Measurements from ENCODE around the gene RNPEPL1. TPM values are rescaled to one million over a fixed set of nuclear protein-coding genes. Genes with fewer than 3 reads are reported as not detected.
A peak's percentile ranks its signal among the peaks of the same experiment; 100 is the strongest.

The RNPEPL1 gene
- total and polyA plus RNA-seq, 10 of the 15 experiments (the other 5 are each of a cell fraction or from before 2014, with no cell fraction given), result 0.24 to 49.5 (median 6.8) TPM

DNA sequence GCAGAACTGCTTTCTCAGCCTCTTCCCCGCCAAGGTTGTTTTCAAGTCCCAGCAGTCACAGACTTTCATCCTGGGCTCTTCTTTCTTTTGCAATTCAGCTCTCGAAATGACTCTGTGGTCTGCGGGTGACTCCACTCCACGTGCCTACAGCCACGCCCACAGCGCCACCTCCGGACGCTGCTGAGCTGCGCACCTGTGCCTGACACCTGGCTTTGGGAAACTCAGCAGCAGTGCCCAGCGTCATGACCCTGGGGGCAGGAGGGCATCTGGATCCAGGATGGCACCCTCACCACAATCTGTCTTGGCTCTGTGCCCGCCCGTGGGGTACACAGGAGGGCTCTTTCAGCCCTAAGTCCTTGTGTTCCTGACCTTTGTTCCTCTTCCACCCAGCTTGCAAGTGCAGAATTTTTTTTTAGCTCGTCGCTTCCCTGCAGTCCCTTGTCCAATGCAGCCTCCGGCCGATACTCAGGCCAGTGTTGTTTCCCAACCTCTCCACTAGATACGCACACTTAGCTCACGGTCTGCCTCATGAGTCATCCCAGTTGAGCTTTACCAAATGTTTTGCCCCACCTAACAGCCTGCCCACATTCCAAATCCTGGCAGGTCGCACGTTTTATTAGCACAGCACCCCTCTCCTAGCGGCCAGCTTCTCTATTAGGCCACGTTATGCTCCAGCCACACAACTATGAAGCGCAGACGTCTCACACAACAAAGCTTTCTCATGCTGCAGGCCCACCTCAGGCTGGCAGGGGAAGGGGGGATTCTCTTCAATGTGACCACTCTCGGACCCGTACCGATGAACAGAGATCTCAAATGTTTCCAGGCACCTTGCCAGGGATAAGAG is 11.7 kb downstream of the RNPEPL1 start (continued):
- TF ChIP-seq, protein P1, sequence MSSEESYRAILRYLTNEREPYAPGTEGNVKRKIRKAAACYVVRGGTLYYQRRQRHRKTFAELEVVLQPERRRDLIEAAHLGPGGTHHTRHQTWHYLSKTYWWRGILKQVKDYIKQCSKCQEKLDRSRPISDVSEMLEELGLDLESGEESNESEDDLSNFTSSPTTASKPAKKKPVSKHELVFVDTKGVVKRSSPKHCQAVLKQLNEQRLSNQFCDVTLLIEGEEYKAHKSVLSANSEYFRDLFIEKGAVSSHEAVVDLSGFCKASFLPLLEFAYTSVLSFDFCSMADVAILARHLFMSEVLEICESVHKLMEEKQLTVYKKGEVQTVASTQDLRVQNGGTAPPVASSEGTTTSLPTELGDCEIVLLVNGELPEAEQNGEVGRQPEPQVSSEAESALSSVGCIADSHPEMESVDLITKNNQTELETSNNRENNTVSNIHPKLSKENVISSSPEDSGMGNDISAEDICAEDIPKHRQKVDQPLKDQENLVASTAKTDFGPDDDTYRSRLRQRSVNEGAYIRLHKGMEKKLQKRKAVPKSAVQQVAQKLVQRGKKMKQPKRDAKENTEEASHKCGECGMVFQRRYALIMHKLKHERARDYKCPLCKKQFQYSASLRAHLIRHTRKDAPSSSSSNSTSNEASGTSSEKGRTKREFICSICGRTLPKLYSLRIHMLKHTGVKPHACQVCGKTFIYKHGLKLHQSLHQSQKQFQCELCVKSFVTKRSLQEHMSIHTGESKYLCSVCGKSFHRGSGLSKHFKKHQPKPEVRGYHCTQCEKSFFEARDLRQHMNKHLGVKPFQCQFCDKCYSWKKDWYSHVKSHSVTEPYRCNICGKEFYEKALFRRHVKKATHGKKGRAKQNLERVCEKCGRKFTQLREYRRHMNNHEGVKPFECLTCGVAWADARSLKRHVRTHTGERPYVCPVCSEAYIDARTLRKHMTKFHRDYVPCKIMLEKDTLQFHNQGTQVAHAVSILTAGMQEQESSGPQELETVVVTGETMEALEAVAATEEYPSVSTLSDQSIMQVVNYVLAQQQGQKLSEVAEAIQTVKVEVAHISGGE (CRISPR knock-in tag; IDR thresholded peaks at IDR 0.05), result no peak
- TF ChIP-seq NFIC (IDR thresholded peaks at IDR 0.05; ENCODE audit: low read depth, low read length), result no peak
- peak; percentile 47; the same call in 1 of the 2 replicates for TF ChIP-seq SIN3A (IDR thresholded peaks at IDR 0.05; ENCODE audit: low read depth, low read length)
- TF ChIP-seq, protein P2, sequence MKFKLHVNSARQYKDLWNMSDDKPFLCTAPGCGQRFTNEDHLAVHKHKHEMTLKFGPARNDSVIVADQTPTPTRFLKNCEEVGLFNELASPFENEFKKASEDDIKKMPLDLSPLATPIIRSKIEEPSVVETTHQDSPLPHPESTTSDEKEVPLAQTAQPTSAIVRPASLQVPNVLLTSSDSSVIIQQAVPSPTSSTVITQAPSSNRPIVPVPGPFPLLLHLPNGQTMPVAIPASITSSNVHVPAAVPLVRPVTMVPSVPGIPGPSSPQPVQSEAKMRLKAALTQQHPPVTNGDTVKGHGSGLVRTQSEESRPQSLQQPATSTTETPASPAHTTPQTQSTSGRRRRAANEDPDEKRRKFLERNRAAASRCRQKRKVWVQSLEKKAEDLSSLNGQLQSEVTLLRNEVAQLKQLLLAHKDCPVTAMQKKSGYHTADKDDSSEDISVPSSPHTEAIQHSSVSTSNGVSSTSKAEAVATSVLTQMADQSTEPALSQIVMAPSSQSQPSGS (IDR thresholded peaks at IDR 0.05; ENCODE audit: low read length), result no peak
- TF ChIP-seq, protein P3, sequence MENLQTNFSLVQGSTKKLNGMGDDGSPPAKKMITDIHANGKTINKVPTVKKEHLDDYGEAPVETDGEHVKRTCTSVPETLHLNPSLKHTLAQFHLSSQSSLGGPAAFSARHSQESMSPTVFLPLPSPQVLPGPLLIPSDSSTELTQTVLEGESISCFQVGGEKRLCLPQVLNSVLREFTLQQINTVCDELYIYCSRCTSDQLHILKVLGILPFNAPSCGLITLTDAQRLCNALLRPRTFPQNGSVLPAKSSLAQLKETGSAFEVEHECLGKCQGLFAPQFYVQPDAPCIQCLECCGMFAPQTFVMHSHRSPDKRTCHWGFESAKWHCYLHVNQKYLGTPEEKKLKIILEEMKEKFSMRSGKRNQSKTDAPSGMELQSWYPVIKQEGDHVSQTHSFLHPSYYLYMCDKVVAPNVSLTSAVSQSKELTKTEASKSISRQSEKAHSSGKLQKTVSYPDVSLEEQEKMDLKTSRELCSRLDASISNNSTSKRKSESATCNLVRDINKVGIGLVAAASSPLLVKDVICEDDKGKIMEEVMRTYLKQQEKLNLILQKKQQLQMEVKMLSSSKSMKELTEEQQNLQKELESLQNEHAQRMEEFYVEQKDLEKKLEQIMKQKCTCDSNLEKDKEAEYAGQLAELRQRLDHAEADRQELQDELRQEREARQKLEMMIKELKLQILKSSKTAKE (IDR thresholded peaks at IDR 0.05; ENCODE audit: low read depth, poor library complexity, severe bottlenecking), result peak; percentile 77
- 0 out of 2 replicates have a peak, but pooled peaks have one; percentile 66 for TF ChIP-seq CBX5 (IDR thresholded peaks at IDR 0.05; ENCODE audit: low read depth)
- TF ChIP-seq CHD2 (IDR thresholded peaks at IDR 0.05; ENCODE audit: borderline replicate concordance, low read depth, low read length), result no peak; the same call in 1 of the 2 replicates
- no peak for TF ChIP-seq HDAC2 (IDR thresholded peaks at IDR 0.05)
- no peak for TF ChIP-seq KAT2A (conservative IDR thresholded peaks at IDR 0.05; ENCODE audit: control insufficient read depth, low read depth, low read length)
- no peak for TF ChIP-seq EZH2 (IDR thresholded peaks at IDR 0.05; ENCODE audit: borderline replicate concordance, control insufficient read depth, low read depth, low read length)
- no peak for TF ChIP-seq SUPT20H (IDR thresholded peaks at IDR 0.05; ENCODE audit: borderline replicate concordance, control insufficient read depth, low read depth, low read length)
- TF ChIP-seq SP1 (IDR thresholded peaks at IDR 0.05; ENCODE audit: low read depth, low read length), result no peak
- no peak for TF ChIP-seq ZNF24 (IDR thresholded peaks at IDR 0.05)
- TF ChIP-seq, protein P4, sequence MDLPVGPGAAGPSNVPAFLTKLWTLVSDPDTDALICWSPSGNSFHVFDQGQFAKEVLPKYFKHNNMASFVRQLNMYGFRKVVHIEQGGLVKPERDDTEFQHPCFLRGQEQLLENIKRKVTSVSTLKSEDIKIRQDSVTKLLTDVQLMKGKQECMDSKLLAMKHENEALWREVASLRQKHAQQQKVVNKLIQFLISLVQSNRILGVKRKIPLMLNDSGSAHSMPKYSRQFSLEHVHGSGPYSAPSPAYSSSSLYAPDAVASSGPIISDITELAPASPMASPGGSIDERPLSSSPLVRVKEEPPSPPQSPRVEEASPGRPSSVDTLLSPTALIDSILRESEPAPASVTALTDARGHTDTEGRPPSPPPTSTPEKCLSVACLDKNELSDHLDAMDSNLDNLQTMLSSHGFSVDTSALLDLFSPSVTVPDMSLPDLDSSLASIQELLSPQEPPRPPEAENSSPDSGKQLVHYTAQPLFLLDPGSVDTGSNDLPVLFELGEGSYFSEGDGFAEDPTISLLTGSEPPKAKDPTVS (IDR thresholded peaks at IDR 0.05; ENCODE audit: low read depth, low read length), result no peak
- no peak for TF ChIP-seq KDM1A (IDR thresholded peaks at IDR 0.05; ENCODE audit: borderline replicate concordance)
- peak; percentile 77 for TF ChIP-seq DPF2 (IDR thresholded peaks at IDR 0.05)
- TF ChIP-seq, protein P5, sequence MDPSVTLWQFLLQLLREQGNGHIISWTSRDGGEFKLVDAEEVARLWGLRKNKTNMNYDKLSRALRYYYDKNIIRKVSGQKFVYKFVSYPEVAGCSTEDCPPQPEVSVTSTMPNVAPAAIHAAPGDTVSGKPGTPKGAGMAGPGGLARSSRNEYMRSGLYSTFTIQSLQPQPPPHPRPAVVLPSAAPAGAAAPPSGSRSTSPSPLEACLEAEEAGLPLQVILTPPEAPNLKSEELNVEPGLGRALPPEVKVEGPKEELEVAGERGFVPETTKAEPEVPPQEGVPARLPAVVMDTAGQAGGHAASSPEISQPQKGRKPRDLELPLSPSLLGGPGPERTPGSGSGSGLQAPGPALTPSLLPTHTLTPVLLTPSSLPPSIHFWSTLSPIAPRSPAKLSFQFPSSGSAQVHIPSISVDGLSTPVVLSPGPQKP (IDR thresholded peaks at IDR 0.05; ENCODE audit: low read depth, low read length), result no peak
- no peak; the same call in 1 of the 2 replicates for TF ChIP-seq RAD51 (IDR thresholded peaks at IDR 0.05)
- TF ChIP-seq CREB1 (IDR thresholded peaks at IDR 0.05; ENCODE audit: low read depth), result peak; percentile 58

Measured in GM12878 (cell line).